ENCODE results near the gene AKAIN1.
A peak's percentile ranks its signal among the peaks of the same experiment; 100 is the strongest.

AKAIN1 gene

GRCh38 chr18:5155218-5155906, 41.7 kb downstream of the AKAIN1 start:
- Histone ChIP-seq H3K4me2 (ENCODE audit: low read length) (no peak overlapping the region), H2BK120ac (ENCODE audit: insufficient read depth, low read length, poor library complexity) (no peak overlapping the region), H3K18ac (ENCODE audit: low read length) (no peak overlapping the region), H4K91ac (ENCODE audit: low read depth, low read length) (no peak overlapping the region), H3K4ac (ENCODE audit: low read depth, low read length) (no peak overlapping the region), H3K79me1 (ENCODE audit: low read length) (no peaks in the 10 kb centered on the region), H2BK5ac (ENCODE audit: low read depth, low read length, poor library complexity) (no peak overlapping the region), H3K4me3 (ENCODE audit: low read depth, low read length) (no peak overlapping the region), H3K79me2 (ENCODE audit: control insufficient read depth, insufficient read depth, low read length, poor library complexity) (no peaks in the 10 kb centered on the region), H3K27me3 (ENCODE audit: insufficient read depth, low read length) (no peaks in the 10 kb centered on the region), H3K9me3 (ENCODE audit: insufficient read depth, low read depth, low read length) (no peaks in the 10 kb centered on the region), H2BK12ac (ENCODE audit: low read length) (no peak overlapping the region), H2AFZ (ENCODE audit: insufficient read depth, low read length, poor library complexity) (no peak overlapping the region), H4K8ac (ENCODE audit: low read depth, low read length) (no peak overlapping the region), H3K14ac (ENCODE audit: low read length) (no peak overlapping the region), H4K12ac (ENCODE audit: low read depth, low read length) (no peak overlapping the region), H3K23ac (ENCODE audit: low read length) (no peak overlapping the region), H3K9ac (ENCODE audit: low read length) (no peak overlapping the region), H3K36me3 (ENCODE audit: control insufficient read depth in 1 of 2, insufficient read depth in 2 of 2, low read length in 2 of 2) (no peaks in the 10 kb centered on the region), H2AK5ac (ENCODE audit: low read length) (no peak overlapping the region), H3K27ac (ENCODE audit: low read depth, low read length) (no peak overlapping the region), H3K4me1 (ENCODE audit: control insufficient read depth in 1 of 2, insufficient read depth in 2 of 2, low read length in 2 of 2) (no peaks in the 10 kb centered on the region)
- WGBS (ENCODE audit: extremely low coverage, insufficient coverage, insufficient read length) = no CpG with 5 or more reads among the region's 17 CpGs
- no peak for DNase-seq

- Histone ChIP-seq H3K9me3 (ENCODE audit: insufficient read depth, low read depth, low read length) (no peaks in the 10 kb centered on the region), H3K18ac (ENCODE audit: low read length) (no peak overlapping the region), H2BK120ac (ENCODE audit: insufficient read depth, low read length, poor library complexity) (no peak overlapping the region), H3K4me1 (ENCODE audit: control insufficient read depth in 1 of 2, insufficient read depth in 2 of 2, low read length in 2 of 2) (no peaks in the 10 kb centered on the region), H3K79me2 (ENCODE audit: control insufficient read depth, insufficient read depth, low read length, poor library complexity) (no peaks in the 10 kb centered on the region), H3K4ac (ENCODE audit: low read depth, low read length) (no peak overlapping the region), H3K4me2 (ENCODE audit: low read length) (no peak overlapping the region), H2AFZ (ENCODE audit: insufficient read depth, low read length, poor library complexity) (no peak overlapping the region), H3K9ac (ENCODE audit: low read length) (no peak overlapping the region), H3K14ac (ENCODE audit: low read length) (no peak overlapping the region), H4K8ac (ENCODE audit: low read depth, low read length) (no peak overlapping the region), H2AK5ac (ENCODE audit: low read length) (no peak overlapping the region), H3K36me3 (ENCODE audit: control insufficient read depth in 1 of 2, insufficient read depth in 2 of 2, low read length in 2 of 2) (no peaks in the 10 kb centered on the region), H4K12ac (ENCODE audit: low read depth, low read length) (no peak overlapping the region), H2BK5ac (ENCODE audit: low read depth, low read length, poor library complexity) (no peak overlapping the region), H3K27me3 (ENCODE audit: insufficient read depth, low read length) (no peaks in the 10 kb centered on the region), H2BK12ac (ENCODE audit: low read length) (no peak overlapping the region), H3K79me1 (ENCODE audit: low read length) (no peaks in the 10 kb centered on the region), H3K27ac (ENCODE audit: low read depth, low read length) (no peak overlapping the region), H3K23ac (ENCODE audit: low read length) (no peak overlapping the region), H4K91ac (ENCODE audit: low read depth, low read length) (no peak overlapping the region), H3K4me3 (ENCODE audit: low read depth, low read length) (no peak overlapping the region)
- WGBS (ENCODE audit: extremely low coverage, insufficient coverage, insufficient read length) = no CpG with 5 or more reads among the region's 6 CpGs
- no peak for DNase-seq
Observed at GRCh38 chr18:5152343-5153020, 44.6 kb downstream of the AKAIN1 start.

- no peaks in the 10 kb centered on the region for H3K4me1 ChIP-seq (ENCODE audit: control insufficient read depth in 1 of 2, insufficient read depth in 2 of 2, low read length in 2 of 2)
- no CpG with 5 or more reads among the region's 1 CpG for WGBS (ENCODE audit: extremely low coverage, insufficient coverage, insufficient read length)
Observed at GRCh38 chr18:5150894-5151293, 46.2 kb downstream of the AKAIN1 start.

GRCh38 chr18:5146093-5146492, 51.0 kb downstream of the AKAIN1 start:
- Histone ChIP-seq H2BK5ac (ENCODE audit: low read depth, low read length, poor library complexity) (no peak overlapping the region), H2AK5ac (ENCODE audit: low read length) (no peak overlapping the region), H3K9me3 (ENCODE audit: insufficient read depth, low read depth, low read length) (no peaks in the 10 kb centered on the region), H3K9ac (ENCODE audit: low read length) (no peak overlapping the region), H3K27me3 (ENCODE audit: insufficient read depth, low read length) (no peaks in the 10 kb centered on the region), H3K4me2 (ENCODE audit: low read length) (no peak overlapping the region), H3K14ac (ENCODE audit: low read length) (no peak overlapping the region), H2BK12ac (ENCODE audit: low read length) (no peak overlapping the region), H3K79me2 (ENCODE audit: control insufficient read depth, insufficient read depth, low read length, poor library complexity) (no peaks in the 10 kb centered on the region), H3K36me3 (ENCODE audit: control insufficient read depth in 1 of 2, insufficient read depth in 2 of 2, low read length in 2 of 2) (no peaks in the 10 kb centered on the region), H2BK120ac (ENCODE audit: insufficient read depth, low read length, poor library complexity) (no peak overlapping the region), H3K4me3 (ENCODE audit: low read depth, low read length) (no peak overlapping the region), H4K91ac (ENCODE audit: low read depth, low read length) (no peak overlapping the region), H3K23ac (ENCODE audit: low read length) (no peak overlapping the region), H4K8ac (ENCODE audit: low read depth, low read length) (no peak overlapping the region), H2AFZ (ENCODE audit: insufficient read depth, low read length, poor library complexity) (no peak overlapping the region), H3K4ac (ENCODE audit: low read depth, low read length) (no peak overlapping the region), H3K4me1 (ENCODE audit: control insufficient read depth in 1 of 2, insufficient read depth in 2 of 2, low read length in 2 of 2) (no peaks in the 10 kb centered on the region), H3K18ac (ENCODE audit: low read length) (no peak overlapping the region), H4K12ac (ENCODE audit: low read depth, low read length) (no peak overlapping the region), H3K27ac (ENCODE audit: low read depth, low read length) (no peak overlapping the region), H3K79me1 (ENCODE audit: low read length) (no peaks in the 10 kb centered on the region)
- no peak for DNase-seq
- WGBS (ENCODE audit: extremely low coverage, insufficient coverage, insufficient read length) = no CpG with 5 or more reads among the region's 4 CpGs

More at GRCh38 chr18:5150894-5151293, 46.2 kb downstream of the AKAIN1 start:
- no peak overlapping the region for H2AFZ ChIP-seq (ENCODE audit: insufficient read depth, low read length, poor library complexity)
- H4K12ac ChIP-seq (ENCODE audit: low read depth, low read length) = no peak overlapping the region
- no peak overlapping the region for H2BK5ac ChIP-seq (ENCODE audit: low read depth, low read length, poor library complexity)
- no peak overlapping the region for H3K4ac ChIP-seq (ENCODE audit: low read depth, low read length)
- H3K27ac ChIP-seq (ENCODE audit: low read depth, low read length) = no peak overlapping the region
- H3K4me3 ChIP-seq (ENCODE audit: low read depth, low read length) = no peak overlapping the region
- no peak overlapping the region for H2AK5ac ChIP-seq (ENCODE audit: low read length)
- no peaks in the 10 kb centered on the region for H3K79me1 ChIP-seq (ENCODE audit: low read length)
- no peaks in the 10 kb centered on the region for H3K9me3 ChIP-seq (ENCODE audit: insufficient read depth, low read depth, low read length)
- no peak overlapping the region for H3K9ac ChIP-seq (ENCODE audit: low read length)
- no peaks in the 10 kb centered on the region for H3K36me3 ChIP-seq (ENCODE audit: control insufficient read depth in 1 of 2, insufficient read depth in 2 of 2, low read length in 2 of 2)
- H3K4me2 ChIP-seq (ENCODE audit: low read length) = no peak overlapping the region
- H3K18ac ChIP-seq (ENCODE audit: low read length) = no peak overlapping the region
- peak; percentile 13 to 45 for DNase-seq
- no peaks in the 10 kb centered on the region for H3K79me2 ChIP-seq (ENCODE audit: control insufficient read depth, insufficient read depth, low read length, poor library complexity)
- H3K14ac ChIP-seq (ENCODE audit: low read length) = no peak overlapping the region
- no peak overlapping the region for H4K8ac ChIP-seq (ENCODE audit: low read depth, low read length)
- no peak overlapping the region for H3K23ac ChIP-seq (ENCODE audit: low read length)
- no peaks in the 10 kb centered on the region for H3K27me3 ChIP-seq (ENCODE audit: insufficient read depth, low read length)
- H4K91ac ChIP-seq (ENCODE audit: low read depth, low read length) = no peak overlapping the region
- no peak overlapping the region for H2BK120ac ChIP-seq (ENCODE audit: insufficient read depth, low read length, poor library complexity)
- H2BK12ac ChIP-seq (ENCODE audit: low read length) = no peak overlapping the region
